H1 (cell line): Measurements from ENCODE around the gene POLA2. TPM values are rescaled to one million over a fixed set of nuclear protein-coding genes. Genes with fewer than 3 reads are reported as not detected.

Source experiments
- ATF3 ChIP-seq: IDR thresholded peaks from 2 replicates; pipeline ENCODE4 v1.6.1; 2011; ENCODE audit warnings: low read depth, mild to moderate bottlenecking, low read length; ENCODE audit not compliant: insufficient read depth
- BACH1 ChIP-seq: IDR thresholded peaks from 2 replicates; pipeline ENCODE4 v1.6.1; 2012; ENCODE audit warnings: low read length, improper control_type of control experiment
- CBX5 ChIP-seq: fragments of 300-800, 300-1000 bp; sonication (generic); IDR thresholded peaks from 2 replicates; pipeline ENCODE4 v1.7.1; 2016; ENCODE audit warnings: antibody characterized with exemption, low read length, low read depth
- CHD7 ChIP-seq: fragments of 300-600 bp; sonication (generic); IDR thresholded peaks from 2 replicates; pipeline ENCODE4 v1.7.1; 2012; ENCODE audit warnings: low read length, moderate library complexity, mild to moderate bottlenecking, inconsistent platforms; ENCODE audit not compliant: insufficient replicate concordance
- SIX5 ChIP-seq: IDR thresholded peaks from 2 replicates; pipeline ENCODE4 v1.6.1; 2011; ENCODE audit warnings: mild to moderate bottlenecking, low read depth, low read length
- TEAD4 ChIP-seq: IDR thresholded peaks from 2 replicates; pipeline ENCODE4 v1.6.1; 2012; ENCODE audit warnings: low read depth, low read length, inconsistent platforms, mixed read lengths
- ZNF274 ChIP-seq: IDR thresholded peaks from 2 replicates; pipeline ENCODE4 v1.7.0; 2012; ENCODE audit warnings: low read length, borderline replicate concordance; ENCODE audit errors: extremely low read depth
- polyA plus RNA-seq, 7 experiments: library from polyadenylated mRNA; depleted of rRNA in 3 of 7; stranded (reverse) in 5 of 7; unstranded in 2 of 7; fragments of >200 nt in 5 of 7; fragments of 200-250 nt in 2 of 7; gene quantifications; 1 replicate in 5 of 7; 2 replicates in 1 of 7; 4 replicates in 1 of 7; pipeline versions ENCODE4 v1.2.1 to v1.2.3, GENCODE V29; 2011 to 2013; ENCODE audit warnings: missing spikeins in 2 of 7, mixed read lengths in 2 of 7
- total RNA-seq: library from RNA; stranded (reverse); fragmentation: NEBNext Ultra II Directional; extraction: Animal tissue kit (Norgen Biotek cat#: 25700); gene quantifications from 2 replicates; pipeline ENCODE4 v1.2.1, GENCODE V29; 2021

Gene POLA2
- total and polyA plus RNA-seq, 2 of the 8 experiments (the other 6 are each of a cell fraction or from before 2014, with no cell fraction given): 31.2 to 55.9 TPM

GRCh38 chr11:65310215-65310614, 48.5 kb downstream of the POLA2 start (continued):
- TF ChIP-seq CHD7: no peak
- TF ChIP-seq SIX5: no peak
- no peak for TF ChIP-seq ZNF274
- TF ChIP-seq CBX5: no peak
- no peak for TF ChIP-seq TEAD4
- no peak for TF ChIP-seq ATF3
- TF ChIP-seq BACH1: no peak
